ENCODE data around the gene DEFB112. TPM values are rescaled to one million over a fixed set of nuclear protein-coding genes. Genes with fewer than 3 reads are reported as not detected.

The DEFB112 gene
- total RNA-seq, 1 experiment from 2014 or later: not detected

- ChIA-PET POLR2A (no interaction called here), CTCF (no interaction called here)
- no peaks in the 10 kb centered on the region for H3K27me3 Mint-ChIP-seq (ENCODE audit: low read depth)
- H3K27ac Mint-ChIP-seq: no peak overlapping the region
- H3K36me3 Mint-ChIP-seq: no peaks in the 10 kb centered on the region
- TF ChIP-seq RELA (CRISPR knock-in tag; IDR thresholded peaks at IDR 0.05; ENCODE audit: borderline replicate concordance): no peak
- no peak for TF ChIP-seq ATF3 (CRISPR knock-in tag; conservative IDR thresholded peaks at IDR 0.05)
- TF ChIP-seq ZNF671 (CRISPR knock-in tag; IDR thresholded peaks at IDR 0.05): no peak
- no peak for TF ChIP-seq ZNF263 (CRISPR knock-in tag; IDR thresholded peaks at IDR 0.05; ENCODE audit: low read depth)
- no peak for TF ChIP-seq SMAD3 (CRISPR knock-in tag; IDR thresholded peaks at IDR 0.05; ENCODE audit: borderline replicate concordance)
- no peak for TF ChIP-seq NFE2L1 (CRISPR knock-in tag; IDR thresholded peaks at IDR 0.05)
- TF ChIP-seq FOXJ3 (CRISPR knock-in tag; IDR thresholded peaks at IDR 0.05; ENCODE audit: borderline replicate concordance): no peak
- no peak for TF ChIP-seq SMAD4 (CRISPR knock-in tag; IDR thresholded peaks at IDR 0.05)
- no peak for TF ChIP-seq IRF2 (CRISPR knock-in tag; IDR thresholded peaks at IDR 0.05; ENCODE audit: borderline replicate concordance, low read depth)
- TF ChIP-seq, protein P1, sequence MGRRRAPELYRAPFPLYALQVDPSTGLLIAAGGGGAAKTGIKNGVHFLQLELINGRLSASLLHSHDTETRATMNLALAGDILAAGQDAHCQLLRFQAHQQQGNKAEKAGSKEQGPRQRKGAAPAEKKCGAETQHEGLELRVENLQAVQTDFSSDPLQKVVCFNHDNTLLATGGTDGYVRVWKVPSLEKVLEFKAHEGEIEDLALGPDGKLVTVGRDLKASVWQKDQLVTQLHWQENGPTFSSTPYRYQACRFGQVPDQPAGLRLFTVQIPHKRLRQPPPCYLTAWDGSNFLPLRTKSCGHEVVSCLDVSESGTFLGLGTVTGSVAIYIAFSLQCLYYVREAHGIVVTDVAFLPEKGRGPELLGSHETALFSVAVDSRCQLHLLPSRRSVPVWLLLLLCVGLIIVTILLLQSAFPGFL (CRISPR knock-in tag; IDR thresholded peaks at IDR 0.05; ENCODE audit: borderline replicate concordance): no peak
- TF ChIP-seq, protein P2, sequence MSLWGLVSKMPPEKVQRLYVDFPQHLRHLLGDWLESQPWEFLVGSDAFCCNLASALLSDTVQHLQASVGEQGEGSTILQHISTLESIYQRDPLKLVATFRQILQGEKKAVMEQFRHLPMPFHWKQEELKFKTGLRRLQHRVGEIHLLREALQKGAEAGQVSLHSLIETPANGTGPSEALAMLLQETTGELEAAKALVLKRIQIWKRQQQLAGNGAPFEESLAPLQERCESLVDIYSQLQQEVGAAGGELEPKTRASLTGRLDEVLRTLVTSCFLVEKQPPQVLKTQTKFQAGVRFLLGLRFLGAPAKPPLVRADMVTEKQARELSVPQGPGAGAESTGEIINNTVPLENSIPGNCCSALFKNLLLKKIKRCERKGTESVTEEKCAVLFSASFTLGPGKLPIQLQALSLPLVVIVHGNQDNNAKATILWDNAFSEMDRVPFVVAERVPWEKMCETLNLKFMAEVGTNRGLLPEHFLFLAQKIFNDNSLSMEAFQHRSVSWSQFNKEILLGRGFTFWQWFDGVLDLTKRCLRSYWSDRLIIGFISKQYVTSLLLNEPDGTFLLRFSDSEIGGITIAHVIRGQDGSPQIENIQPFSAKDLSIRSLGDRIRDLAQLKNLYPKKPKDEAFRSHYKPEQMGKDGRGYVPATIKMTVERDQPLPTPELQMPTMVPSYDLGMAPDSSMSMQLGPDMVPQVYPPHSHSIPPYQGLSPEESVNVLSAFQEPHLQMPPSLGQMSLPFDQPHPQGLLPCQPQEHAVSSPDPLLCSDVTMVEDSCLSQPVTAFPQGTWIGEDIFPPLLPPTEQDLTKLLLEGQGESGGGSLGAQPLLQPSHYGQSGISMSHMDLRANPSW (CRISPR knock-in tag; conservative IDR thresholded peaks at IDR 0.05; ENCODE audit: low read depth): no peak
- no peak for TF ChIP-seq EMX1 (CRISPR knock-in tag; IDR thresholded peaks at IDR 0.05)
- TF ChIP-seq, protein P3, sequence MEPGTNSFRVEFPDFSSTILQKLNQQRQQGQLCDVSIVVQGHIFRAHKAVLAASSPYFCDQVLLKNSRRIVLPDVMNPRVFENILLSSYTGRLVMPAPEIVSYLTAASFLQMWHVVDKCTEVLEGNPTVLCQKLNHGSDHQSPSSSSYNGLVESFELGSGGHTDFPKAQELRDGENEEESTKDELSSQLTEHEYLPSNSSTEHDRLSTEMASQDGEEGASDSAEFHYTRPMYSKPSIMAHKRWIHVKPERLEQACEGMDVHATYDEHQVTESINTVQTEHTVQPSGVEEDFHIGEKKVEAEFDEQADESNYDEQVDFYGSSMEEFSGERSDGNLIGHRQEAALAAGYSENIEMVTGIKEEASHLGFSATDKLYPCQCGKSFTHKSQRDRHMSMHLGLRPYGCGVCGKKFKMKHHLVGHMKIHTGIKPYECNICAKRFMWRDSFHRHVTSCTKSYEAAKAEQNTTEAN (CRISPR knock-in tag; IDR thresholded peaks at IDR 0.05): no peak
- TF ChIP-seq, protein P4, sequence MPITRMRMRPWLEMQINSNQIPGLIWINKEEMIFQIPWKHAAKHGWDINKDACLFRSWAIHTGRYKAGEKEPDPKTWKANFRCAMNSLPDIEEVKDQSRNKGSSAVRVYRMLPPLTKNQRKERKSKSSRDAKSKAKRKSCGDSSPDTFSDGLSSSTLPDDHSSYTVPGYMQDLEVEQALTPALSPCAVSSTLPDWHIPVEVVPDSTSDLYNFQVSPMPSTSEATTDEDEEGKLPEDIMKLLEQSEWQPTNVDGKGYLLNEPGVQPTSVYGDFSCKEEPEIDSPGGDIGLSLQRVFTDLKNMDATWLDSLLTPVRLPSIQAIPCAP (CRISPR knock-in tag; IDR thresholded peaks at IDR 0.05): no peak
- no peak for TF ChIP-seq GABPB1 (CRISPR knock-in tag; IDR thresholded peaks at IDR 0.05)
- TF ChIP-seq AFF4 (CRISPR knock-in tag; IDR thresholded peaks at IDR 0.05; ENCODE audit: borderline replicate concordance): no peak
- TF ChIP-seq ATF6 (CRISPR knock-in tag; IDR thresholded peaks at IDR 0.05): no peak
- TF ChIP-seq ATF1 (CRISPR knock-in tag; IDR thresholded peaks at IDR 0.05): no peak
- no peak for TF ChIP-seq TCF7 (CRISPR knock-in tag; IDR thresholded peaks at IDR 0.05; ENCODE audit: low read depth)
- TF ChIP-seq NFYB (CRISPR knock-in tag; conservative IDR thresholded peaks at IDR 0.05; ENCODE audit: low read depth): no peak
- H3K4me3 Mint-ChIP-seq: no peak overlapping the region
- no peaks in the 10 kb centered on the region for H3K4me1 Mint-ChIP-seq
- H3K9me3 Mint-ChIP-seq: no peaks in the 10 kb centered on the region
- DNase-seq (ENCODE audit: low spot score): no peak
- ATAC-seq: no peak
Measured at GRCh38 chr6:50076431-50076830, 26.7 kb upstream of the DEFB112 start.
